Measurements from ENCODE around the gene LAMC1. TPM values are rescaled to one million over a fixed set of nuclear protein-coding genes. Genes with fewer than 3 reads are reported as not detected.

LAMC1 gene
- total RNA-seq, 4 donors from 2014 or later = 26.3 to 275 (median 60.0) TPM

DNA sequence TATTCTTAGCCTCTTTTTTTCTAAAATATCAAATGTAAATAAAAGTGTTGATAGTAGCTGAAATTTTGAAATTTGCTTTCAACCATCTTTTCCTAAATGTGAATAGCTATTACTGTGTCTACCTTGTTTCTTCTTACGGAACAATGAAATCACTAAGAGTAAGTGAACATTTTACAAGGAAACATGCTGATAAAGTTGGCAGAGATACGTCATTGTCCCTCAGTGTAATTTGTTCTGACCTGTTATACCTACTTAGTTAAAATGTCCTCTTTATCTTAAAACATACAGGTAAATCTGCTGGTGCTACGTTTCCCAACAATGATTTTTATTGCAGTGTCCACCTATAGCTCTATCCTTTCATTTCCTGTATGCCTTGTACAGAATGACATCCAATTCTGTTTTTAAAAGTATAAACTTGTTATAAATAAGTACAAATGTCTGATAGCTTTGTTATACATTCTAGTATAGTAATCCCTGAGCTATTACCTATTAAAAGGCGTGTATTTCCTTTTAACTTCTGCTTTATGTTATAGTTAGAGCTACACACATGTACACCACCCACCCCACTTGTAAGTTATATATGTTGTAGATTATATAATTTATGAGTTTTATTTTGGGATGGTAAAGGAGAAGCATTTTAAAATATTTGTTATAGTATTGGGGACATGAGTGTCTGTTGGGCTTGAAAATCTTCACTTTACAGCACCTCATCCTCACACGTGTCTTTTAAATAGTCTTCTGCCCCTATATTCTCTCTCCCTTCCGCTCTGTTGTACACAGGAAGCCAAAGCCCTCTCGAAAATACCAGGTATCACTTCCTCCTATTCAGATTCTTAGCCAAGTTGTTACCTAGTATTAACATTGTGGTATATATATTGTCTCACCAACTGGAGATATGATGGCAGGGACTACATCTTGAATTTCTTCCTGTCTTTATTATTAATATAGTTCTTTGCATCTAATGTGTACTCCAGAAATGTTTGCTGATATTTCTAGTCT, 25.2 kb downstream of the LAMC1 start:
- no peak overlapping the region for H3K27ac ChIP-seq
- no peaks in the 10 kb centered on the region for H3K36me3 ChIP-seq
- no peaks in the 10 kb centered on the region for H3K9me3 ChIP-seq
- intact Hi-C loops (cut with DNase I) = no loop called here
- peaks cover 0 to 70% (median 23%) of the 10 kb centered on the region in 3 donors for H3K4me1 ChIP-seq
- H3K27me3 ChIP-seq = no peaks in the 10 kb centered on the region
- no peak overlapping the region for H3K4me3 ChIP-seq
- TF ChIP-seq, protein P1, sequence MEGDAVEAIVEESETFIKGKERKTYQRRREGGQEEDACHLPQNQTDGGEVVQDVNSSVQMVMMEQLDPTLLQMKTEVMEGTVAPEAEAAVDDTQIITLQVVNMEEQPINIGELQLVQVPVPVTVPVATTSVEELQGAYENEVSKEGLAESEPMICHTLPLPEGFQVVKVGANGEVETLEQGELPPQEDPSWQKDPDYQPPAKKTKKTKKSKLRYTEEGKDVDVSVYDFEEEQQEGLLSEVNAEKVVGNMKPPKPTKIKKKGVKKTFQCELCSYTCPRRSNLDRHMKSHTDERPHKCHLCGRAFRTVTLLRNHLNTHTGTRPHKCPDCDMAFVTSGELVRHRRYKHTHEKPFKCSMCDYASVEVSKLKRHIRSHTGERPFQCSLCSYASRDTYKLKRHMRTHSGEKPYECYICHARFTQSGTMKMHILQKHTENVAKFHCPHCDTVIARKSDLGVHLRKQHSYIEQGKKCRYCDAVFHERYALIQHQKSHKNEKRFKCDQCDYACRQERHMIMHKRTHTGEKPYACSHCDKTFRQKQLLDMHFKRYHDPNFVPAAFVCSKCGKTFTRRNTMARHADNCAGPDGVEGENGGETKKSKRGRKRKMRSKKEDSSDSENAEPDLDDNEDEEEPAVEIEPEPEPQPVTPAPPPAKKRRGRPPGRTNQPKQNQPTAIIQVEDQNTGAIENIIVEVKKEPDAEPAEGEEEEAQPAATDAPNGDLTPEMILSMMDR (IDR thresholded peaks at IDR 0.05) = no peak
- TF ChIP-seq POLR2A (IDR thresholded peaks at IDR 0.05) = no peak
- 51 to 73% methylated on average over 7 of the region's 7 CpGs for WGBS, 2 donors
- DNase-seq = no peak

DNA sequence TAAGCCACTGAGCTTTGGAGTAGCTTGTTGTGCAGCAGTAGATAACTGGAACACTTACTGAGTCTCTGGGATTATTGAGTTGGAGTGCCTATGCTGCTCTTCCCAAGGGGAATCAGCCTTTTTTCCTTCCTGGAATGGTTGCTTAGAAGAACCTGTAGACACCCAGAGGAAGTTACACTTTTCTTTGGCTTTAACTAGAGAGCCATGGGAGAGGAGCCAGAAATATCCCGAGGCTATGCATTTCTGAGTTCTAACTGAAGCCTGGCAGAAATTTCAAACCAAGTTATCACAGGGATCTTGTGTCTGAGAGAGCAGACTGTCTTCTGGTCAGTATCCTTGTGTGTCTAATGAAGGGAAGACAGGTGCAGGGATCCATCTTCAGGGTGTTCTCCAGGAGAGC, 28.3 kb downstream of the LAMC1 start:
- intact Hi-C loops (cut with DNase I) = no loop called here
- H3K36me3 ChIP-seq = no peaks in the 10 kb centered on the region
- H3K4me1 ChIP-seq = peaks cover 0 to 59% (median 25%) of the 10 kb centered on the region in 3 donors
- no peak overlapping the region for H3K27ac ChIP-seq
- no peaks in the 10 kb centered on the region for H3K27me3 ChIP-seq
- no peak for DNase-seq
- H3K9me3 ChIP-seq = no peaks in the 10 kb centered on the region
- 8 to 40% methylated on average over 1 of the region's 1 CpG for WGBS, 2 donors
- H3K4me3 ChIP-seq = no peak overlapping the region
- no peak for TF ChIP-seq POLR2A (IDR thresholded peaks at IDR 0.05)
- TF ChIP-seq, protein P1 (IDR thresholded peaks at IDR 0.05) = no peak

DNA sequence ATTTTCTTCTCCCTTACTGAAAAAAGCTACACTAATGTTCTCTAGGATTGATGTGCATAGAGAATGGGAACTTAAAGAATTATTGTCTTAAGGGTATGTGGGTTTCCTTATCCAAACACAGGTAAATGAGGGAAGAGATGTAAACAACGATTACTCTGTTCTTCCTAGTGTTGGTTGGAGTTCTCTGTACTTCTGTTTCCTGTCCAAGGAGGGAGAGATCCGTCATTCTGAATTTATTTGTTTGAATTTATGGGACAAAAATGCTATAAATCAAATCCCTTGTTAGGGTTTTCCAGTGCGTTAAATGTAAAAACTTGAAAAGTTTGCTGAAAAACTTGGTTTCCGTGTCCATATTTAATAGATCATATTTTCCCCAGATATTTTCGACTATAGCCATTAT, 29.6 kb downstream of the LAMC1 start:
- Histone ChIP-seq H3K4me1 (peaks cover 0 to 67% (median 26%) of the 10 kb centered on the region in 3 donors), H3K36me3 (no peaks in the 10 kb centered on the region), H3K27me3 (no peaks in the 10 kb centered on the region), H3K27ac (no peak overlapping the region), H3K9me3 (no peaks in the 10 kb centered on the region), H3K4me3 (no peak overlapping the region)
- TF ChIP-seq POLR2A (IDR thresholded peaks at IDR 0.05) = no peak
- TF ChIP-seq, protein P1 (IDR thresholded peaks at IDR 0.05) = no peak
- DNase-seq = no peak
- 74 to 76% methylated on average over 5 of the region's 5 CpGs for WGBS, 2 donors
- intact Hi-C loops (cut with DNase I) = no loop called here

DNA sequence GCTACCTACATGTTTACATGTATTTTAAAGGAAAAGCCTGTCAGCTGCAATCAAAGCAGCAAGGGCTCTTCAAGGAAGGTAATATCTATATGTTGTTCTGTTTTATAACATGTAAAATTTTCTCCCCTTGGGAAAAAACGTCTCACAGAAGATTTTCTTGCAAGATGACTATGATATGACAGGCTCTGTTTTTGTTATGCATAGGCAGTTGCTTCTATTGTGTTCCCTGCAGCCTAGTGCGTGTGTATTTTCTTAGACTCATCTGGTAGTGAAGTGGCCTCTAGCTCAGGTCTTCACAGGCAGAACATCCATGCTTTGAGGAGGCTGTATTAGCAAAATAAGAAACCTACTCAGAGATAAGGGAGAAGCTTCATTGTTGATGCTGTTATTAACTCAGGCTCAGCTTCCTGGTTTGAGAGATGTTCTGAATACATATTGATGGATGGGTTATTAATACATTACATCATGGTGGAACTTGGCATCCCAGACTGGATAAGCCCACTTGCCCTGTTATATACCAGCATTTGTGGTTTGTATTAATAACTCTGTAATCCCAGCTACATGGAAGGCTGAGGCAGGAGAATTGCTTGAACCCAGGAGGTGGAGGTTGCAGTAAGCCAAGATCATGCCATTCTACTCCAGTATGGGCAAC, 35.8 kb downstream of the LAMC1 start:
- Histone ChIP-seq H3K27ac (no peak overlapping the region), H3K36me3 (no peaks in the 10 kb centered on the region), H3K9me3 (no peaks in the 10 kb centered on the region), H3K4me1 (peaks cover 0 to 75% (median 42%) of the 10 kb centered on the region in 3 donors), H3K4me3 (no peak overlapping the region), H3K27me3 (no peaks in the 10 kb centered on the region)
- TF ChIP-seq, protein P1 (IDR thresholded peaks at IDR 0.05) = no peak
- no peak for TF ChIP-seq POLR2A (IDR thresholded peaks at IDR 0.05)
- intact Hi-C loops (cut with DNase I) = no loop called here
- 36 to 50% methylated on average over 2 of the region's 2 CpGs for WGBS, 2 donors
- DNase-seq = no peak

DNA sequence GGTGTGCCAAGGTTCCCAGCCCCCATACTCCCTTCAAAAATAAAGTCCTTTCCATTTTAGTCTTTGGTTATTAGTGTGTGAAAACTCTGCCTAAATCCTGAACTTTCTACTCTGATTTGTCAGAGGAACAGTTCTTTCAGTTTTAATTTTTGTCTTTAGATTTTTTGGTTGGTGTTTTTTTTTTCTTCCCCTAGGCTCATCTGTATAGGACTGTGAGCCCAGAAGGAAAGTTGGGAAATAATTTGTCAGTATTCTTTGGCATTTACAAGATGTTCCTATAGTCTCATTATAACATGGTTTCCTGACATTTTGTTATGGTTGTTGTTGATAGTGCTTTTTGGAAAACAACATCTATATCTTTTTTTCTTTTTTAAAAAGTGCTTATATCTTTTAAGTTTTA, 38.0 kb downstream of the LAMC1 start:
- H3K36me3 ChIP-seq = no peaks in the 10 kb centered on the region
- DNase-seq = no peak
- no peaks in the 10 kb centered on the region for H3K27me3 ChIP-seq
- no peak overlapping the region for H3K4me3 ChIP-seq
- H3K4me1 ChIP-seq = peaks cover 0 to 63% (median 42%) of the 10 kb centered on the region in 3 donors
- H3K9me3 ChIP-seq = no peaks in the 10 kb centered on the region
- TF ChIP-seq POLR2A (IDR thresholded peaks at IDR 0.05) = no peak
- TF ChIP-seq, protein P1 (IDR thresholded peaks at IDR 0.05) = no peak
- intact Hi-C loops (cut with DNase I) = no loop called here
- peak overlapping the region in 3 of 4 donors; percentile 11 to 71 (median 68) for H3K27ac ChIP-seq
